GM12801 (cell line): ENCODE results near the gene NR2E1.

ENCODE experiments used
- TF ChIP-seq, protein P1 (sequence below): IDR thresholded peaks from one replicate; pipeline ENCODE4 v1.5.1; 2011; ENCODE audit warnings: control low read depth; ENCODE audit not compliant: insufficient read length; ENCODE audit errors: extremely low read depth

NR2E1 gene

DNA sequence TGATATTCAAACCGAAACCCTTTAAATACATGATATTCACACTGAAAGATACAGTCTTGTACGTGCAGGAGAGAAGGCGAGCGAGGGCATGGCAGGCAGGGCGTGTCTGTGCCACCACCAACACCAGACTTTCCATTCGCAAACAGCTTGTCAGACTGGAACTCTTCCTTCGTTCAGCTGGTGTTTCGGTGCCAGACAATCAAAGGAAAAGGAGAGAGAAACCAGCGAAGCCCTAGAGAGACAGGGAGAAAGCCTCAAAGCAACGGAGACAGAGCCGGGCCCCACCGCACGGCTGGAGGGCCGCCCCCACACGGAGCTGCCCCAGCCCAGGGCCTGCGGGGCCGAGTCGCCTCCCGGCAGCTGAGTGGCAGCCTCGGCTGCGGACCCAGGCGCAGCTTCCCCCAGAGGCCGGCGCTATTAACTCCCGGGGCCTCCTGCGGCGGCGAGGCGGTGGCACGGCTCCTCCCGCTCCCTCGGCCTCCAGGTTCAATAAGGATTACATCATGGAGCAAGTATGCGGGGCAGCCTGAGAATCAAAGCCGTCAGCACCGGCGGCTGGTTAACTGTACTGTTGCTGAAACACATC is 32.1 kb upstream of the NR2E1 start:
- TF ChIP-seq, protein P1, sequence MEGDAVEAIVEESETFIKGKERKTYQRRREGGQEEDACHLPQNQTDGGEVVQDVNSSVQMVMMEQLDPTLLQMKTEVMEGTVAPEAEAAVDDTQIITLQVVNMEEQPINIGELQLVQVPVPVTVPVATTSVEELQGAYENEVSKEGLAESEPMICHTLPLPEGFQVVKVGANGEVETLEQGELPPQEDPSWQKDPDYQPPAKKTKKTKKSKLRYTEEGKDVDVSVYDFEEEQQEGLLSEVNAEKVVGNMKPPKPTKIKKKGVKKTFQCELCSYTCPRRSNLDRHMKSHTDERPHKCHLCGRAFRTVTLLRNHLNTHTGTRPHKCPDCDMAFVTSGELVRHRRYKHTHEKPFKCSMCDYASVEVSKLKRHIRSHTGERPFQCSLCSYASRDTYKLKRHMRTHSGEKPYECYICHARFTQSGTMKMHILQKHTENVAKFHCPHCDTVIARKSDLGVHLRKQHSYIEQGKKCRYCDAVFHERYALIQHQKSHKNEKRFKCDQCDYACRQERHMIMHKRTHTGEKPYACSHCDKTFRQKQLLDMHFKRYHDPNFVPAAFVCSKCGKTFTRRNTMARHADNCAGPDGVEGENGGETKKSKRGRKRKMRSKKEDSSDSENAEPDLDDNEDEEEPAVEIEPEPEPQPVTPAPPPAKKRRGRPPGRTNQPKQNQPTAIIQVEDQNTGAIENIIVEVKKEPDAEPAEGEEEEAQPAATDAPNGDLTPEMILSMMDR, result no peak

DNA sequence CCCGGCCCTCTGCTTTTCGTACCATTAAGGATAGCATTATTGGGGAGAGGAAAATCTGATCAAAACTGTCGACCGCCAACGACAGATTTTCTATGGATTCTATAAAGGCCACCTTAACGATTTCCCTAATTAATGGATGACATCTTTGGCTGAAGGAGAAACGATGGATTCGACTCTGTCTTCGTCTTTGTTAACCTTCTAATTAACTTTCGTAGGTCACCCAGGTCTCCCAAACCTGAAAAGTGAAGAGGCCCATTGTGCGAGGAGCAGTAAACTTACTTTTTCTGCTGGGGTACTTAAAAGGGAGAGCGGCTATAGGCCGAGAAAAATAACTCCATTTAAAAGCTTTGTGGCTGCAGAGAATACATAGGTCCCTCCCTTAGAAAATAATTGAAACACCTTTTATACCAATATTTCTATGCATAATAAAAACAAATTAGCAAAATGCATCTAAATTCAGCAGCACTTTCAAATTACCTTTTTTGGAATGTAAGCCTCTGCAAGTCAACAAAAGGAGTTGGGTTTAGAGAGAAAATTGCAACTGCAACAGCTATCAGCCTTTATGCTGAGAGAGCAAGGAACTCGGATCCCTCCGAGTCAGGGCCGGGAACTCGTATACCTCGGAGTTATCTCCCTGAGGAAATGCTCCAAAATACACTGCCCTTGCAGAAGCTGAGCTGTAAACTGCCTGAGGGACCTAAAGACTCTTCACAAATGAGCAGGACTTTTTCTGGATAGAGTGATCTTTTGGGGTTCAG is 31.4 kb upstream of the NR2E1 start:
- TF ChIP-seq, protein P1, result no peak

DNA sequence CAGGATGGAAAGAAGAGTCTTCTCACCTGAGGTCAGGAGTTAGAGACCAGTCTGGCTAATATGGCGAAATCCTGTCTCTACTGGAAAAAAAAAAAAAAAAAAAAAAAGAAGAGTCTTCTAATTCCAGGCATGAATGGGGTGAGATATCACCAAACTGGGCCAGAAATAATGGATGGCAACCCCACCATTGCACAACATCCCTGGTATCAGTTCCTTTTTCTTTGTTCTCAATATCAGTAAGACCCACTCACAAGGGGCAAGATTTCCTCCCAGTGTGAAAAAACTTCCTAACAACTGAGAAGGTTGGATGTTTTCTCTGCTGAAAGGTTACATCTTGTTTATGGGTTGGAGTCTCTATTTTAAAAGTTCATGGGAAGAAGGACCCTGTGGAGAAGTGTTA is 23.6 kb upstream of the NR2E1 start:
- TF ChIP-seq, protein P1, result no peak

DNA sequence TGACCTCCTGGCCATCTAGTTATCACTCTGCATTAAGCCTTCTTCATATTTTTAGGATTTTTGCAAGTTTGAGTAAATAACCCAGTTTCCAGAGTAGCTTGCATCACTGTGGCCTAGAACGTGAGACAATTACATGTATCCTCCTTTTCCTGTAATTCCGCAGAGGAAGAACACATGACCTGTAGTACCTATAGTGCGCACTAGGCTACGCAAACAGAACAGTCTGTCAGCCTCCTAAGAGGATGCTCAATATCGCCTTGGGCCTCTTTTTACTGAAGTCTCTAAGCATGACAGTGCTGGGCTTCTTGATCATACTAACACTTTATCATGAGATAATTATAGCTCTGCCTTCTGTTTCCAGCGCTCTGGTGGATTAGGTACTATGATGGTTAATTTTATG is 20.2 kb upstream of the NR2E1 start:
- TF ChIP-seq, protein P1, result no peak

DNA sequence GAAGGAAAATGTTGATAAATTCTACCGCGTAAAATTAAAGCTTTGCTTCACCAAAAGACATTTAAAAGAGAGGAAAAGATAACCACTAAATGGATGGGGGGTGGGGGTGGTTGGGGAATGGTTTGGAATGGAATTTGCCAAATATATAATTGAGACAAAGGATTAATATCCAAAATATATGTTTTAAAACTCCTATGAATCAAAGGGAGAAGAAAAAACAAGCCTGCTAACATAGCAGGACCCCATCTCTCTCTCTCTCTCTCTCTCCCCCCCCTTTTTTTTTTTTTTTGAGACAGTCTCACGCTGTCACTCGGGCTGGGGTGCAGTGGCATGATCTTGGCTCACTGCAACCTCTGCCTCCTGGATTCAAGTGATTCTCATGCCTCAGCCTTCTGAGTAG is 13.4 kb upstream of the NR2E1 start:
- TF ChIP-seq, protein P1, result no peak

DNA sequence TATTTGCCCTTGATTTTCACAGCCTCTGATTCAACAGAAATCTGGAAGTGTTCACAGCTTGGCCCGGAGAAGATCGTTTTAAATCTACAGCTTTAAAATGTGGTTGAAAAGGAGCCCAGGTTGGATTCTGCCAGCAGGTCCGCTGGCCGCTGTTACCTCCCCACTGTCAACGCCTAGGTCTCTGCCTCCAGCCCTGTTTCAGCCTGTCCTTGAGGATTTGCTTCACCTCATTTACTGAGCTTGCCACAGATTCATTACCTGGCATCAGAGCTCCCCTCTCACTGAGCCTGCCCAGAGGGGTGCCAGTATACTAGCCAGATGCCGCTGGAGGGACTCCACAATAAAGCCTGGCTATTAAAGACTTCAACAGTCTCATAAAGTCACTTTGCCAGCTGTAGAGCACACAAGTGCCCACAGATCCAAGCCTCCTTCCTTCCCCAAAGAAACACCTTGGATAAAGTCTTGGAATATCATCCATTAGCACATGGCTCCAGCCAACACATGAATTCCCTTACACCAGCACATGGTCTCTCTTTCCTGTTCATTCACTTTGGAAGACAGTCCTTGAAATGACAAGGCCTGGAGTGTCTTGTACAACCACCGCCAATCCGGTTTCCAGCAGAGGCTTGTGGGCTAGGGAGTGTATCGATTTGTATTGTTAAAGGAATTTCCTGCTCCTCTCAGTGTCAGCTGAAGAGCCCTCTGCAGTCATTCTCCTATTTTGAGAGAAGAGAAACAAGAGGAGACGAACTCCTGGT is 9.5 kb upstream of the NR2E1 start:
- TF ChIP-seq, protein P1, result no peak

DNA sequence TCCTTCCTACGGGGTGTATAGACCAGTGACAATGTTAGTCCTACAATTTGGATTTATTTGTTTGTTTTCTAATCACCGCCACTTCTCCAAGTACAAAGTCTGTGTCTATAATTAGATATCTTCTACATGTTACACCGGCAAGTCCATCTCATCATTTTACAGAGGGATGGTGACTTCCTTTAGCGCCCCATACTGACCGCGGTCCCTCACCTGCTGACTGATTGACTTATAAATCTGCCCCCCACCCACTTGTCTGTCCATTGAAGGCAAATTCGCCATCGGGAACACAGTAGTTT is 8.9 kb upstream of the NR2E1 start:
- TF ChIP-seq, protein P1, result no peak
